K562 (cell line): ENCODE data around the gene ODR4. TPM values are rescaled to one million over a fixed set of nuclear protein-coding genes. Genes with fewer than 3 reads are reported as not detected.

Source experiments
- ARID3B ChIP-seq: fragments of 250-450 bp; sonication (Bioruptor Pico); IDR thresholded peaks from 2 replicates; pipeline ENCODE4 v1.4.0; 2020; ENCODE audit warnings: borderline replicate concordance
- CREB5 ChIP-seq: fragments of 250-450 bp; sonication (Bioruptor Pico); IDR thresholded peaks from 2 replicates; pipeline ENCODE4 v1.5.0; 2020; ENCODE audit warnings: mild to moderate bottlenecking
- FOXK1 ChIP-seq: sonication (generic); formaldehyde crosslinking; IDR thresholded peaks from 2 replicates; pipeline ENCODE4 v1.8.0; 2022; ENCODE audit warnings: missing genetic modification reagents, mild to moderate bottlenecking, borderline replicate concordance
- FOXP4 ChIP-seq: sonication (generic); formaldehyde crosslinking; IDR thresholded peaks from 2 replicates; pipeline ENCODE4 v1.8.0; 2022; ENCODE audit warnings: mild to moderate bottlenecking, missing genetic modification reagents, borderline replicate concordance
- HDAC2 ChIP-seq: fragments of 450-650 bp; IDR thresholded peaks from 2 replicates; pipeline ENCODE4 v1.6.1; 2016; ENCODE audit warnings: mild to moderate bottlenecking
- JUN ChIP-seq, 2 experiments: sonication (generic) in 1 of 2; formaldehyde crosslinking in 1 of 2; IDR thresholded peaks; 2 replicates each; pipeline versions ENCODE4 v1.6.1 to v1.8.0; 2012 to 2022; ENCODE audit warnings: borderline replicate concordance in 2 of 2, mild to moderate bottlenecking in 2 of 2, improper control_type of control experiment in 1 of 2, low read depth in 1 of 2, low read length in 1 of 2, missing genetic modification reagents in 1 of 2
- MBD2 ChIP-seq: sonication (generic); IDR thresholded peaks from 2 replicates; pipeline ENCODE4 v1.6.1; 2016; ENCODE audit warnings: low read depth, borderline replicate concordance
- RBBP5 ChIP-seq: fragments of 200-600 bp; sonication (generic); IDR thresholded peaks from 2 replicates; pipeline ENCODE4 v1.6.1; 2012; ENCODE audit warnings: borderline replicate concordance, mild to moderate bottlenecking, low read length, control low read depth, inconsistent platforms; ENCODE audit not compliant: insufficient read depth, poor library complexity, severe bottlenecking
- REST ChIP-seq, 2 experiments: fragments of 450-650 bp; formaldehyde crosslinking in 1 of 2; IDR thresholded peaks; 2 replicates each; pipeline versions ENCODE4 v1.4.0 to v1.6.1; 2014 to 2020; ENCODE audit warnings: mild to moderate bottlenecking in 2 of 2, borderline replicate concordance in 1 of 2, low read depth in 1 of 2
- ZNF134 ChIP-seq: fragments of 250-450 bp; sonication (Bioruptor Pico); conservative IDR thresholded peaks from 2 replicates; pipeline ENCODE4 v1.4.0; 2020
- polyA plus RNA-seq, 8 experiments: library from polyadenylated mRNA; depleted of rRNA in 4 of 8; stranded (reverse) in 5 of 8; unstranded in 3 of 8; fragments of >200 nt; fragmentation: Nextera tagmentation in 2 of 8; fragmentation: Illumina TruSeq in 1 of 8; extraction: Ambion mirVana in 2 of 8; extraction: Trizol in 1 of 8; gene quantifications; 2 replicates each; pipeline versions ENCODE4 v1.2.1 to v1.2.3, GENCODE V29; 2011 to 2014; ENCODE audit warnings: inconsistent platforms in 1 of 8, missing spikeins in 1 of 8
- total RNA-seq, 7 experiments: library from RNA; depleted of rRNA in 6 of 7; stranded (reverse); fragments of >200 nt in 6 of 7; fragmentation: Illumina TruSeq in 2 of 7; extraction: Trizol in 2 of 7; gene quantifications; 2 replicates each; pipeline versions ENCODE4 v1.2.1 to v1.2.3, GENCODE V29; 2011 to 2021; ENCODE audit warnings: low replicate concordance in 1 of 7

ODR4 gene
- total and polyA plus RNA-seq, 9 of the 15 experiments (the other 6 are each of a cell fraction or from before 2014, with no cell fraction given) = 23.1 to 63.9 (median 44.1) TPM

- TF ChIP-seq REST (IDR thresholded peaks at IDR 0.05; ENCODE audit: borderline replicate concordance) = no peak
- TF ChIP-seq REST (CRISPR knock-in tag; IDR thresholded peaks at IDR 0.05; ENCODE audit: low read depth) = peak; percentile 70; the same call in 1 of the 2 replicates
- TF ChIP-seq ARID3B = peak; percentile 83; the same call in 1 of the 2 replicates
- TF ChIP-seq FOXK1 (CRISPR knock-in tag) = 0 out of 2 replicates have a peak, but pooled peaks have one; percentile 81
- TF ChIP-seq JUN (IDR thresholded peaks at IDR 0.05; ENCODE audit: borderline replicate concordance, low read depth, low read length) = 0 out of 2 replicates have a peak, but pooled peaks have one; percentile 3
- TF ChIP-seq JUN (CRISPR knock-in tag; IDR thresholded peaks at IDR 0.05; ENCODE audit: borderline replicate concordance) = no peak
- TF ChIP-seq HDAC2 = peak; percentile 40; the same call in 1 of the 2 replicates
- 0 out of 2 replicates have a peak, but pooled peaks have one; percentile 83 for TF ChIP-seq FOXP4 (CRISPR knock-in tag)
- 0 out of 2 replicates have a peak, but pooled peaks have one; percentile 20 for TF ChIP-seq MBD2
- TF ChIP-seq RBBP5 = peak; percentile 76
- TF ChIP-seq ZNF134 (CRISPR knock-in tag) = 0 out of 2 replicates have a peak, but pooled peaks have one; percentile 12
- TF ChIP-seq CREB5 (CRISPR knock-in tag) = no peak
Observed at GRCh38 chr1:186374303-186375151, 1.1 kb upstream of the ODR4 start (continued).
